ENCODE results near the gene PTPN5.

The PTPN5 gene

DNA sequence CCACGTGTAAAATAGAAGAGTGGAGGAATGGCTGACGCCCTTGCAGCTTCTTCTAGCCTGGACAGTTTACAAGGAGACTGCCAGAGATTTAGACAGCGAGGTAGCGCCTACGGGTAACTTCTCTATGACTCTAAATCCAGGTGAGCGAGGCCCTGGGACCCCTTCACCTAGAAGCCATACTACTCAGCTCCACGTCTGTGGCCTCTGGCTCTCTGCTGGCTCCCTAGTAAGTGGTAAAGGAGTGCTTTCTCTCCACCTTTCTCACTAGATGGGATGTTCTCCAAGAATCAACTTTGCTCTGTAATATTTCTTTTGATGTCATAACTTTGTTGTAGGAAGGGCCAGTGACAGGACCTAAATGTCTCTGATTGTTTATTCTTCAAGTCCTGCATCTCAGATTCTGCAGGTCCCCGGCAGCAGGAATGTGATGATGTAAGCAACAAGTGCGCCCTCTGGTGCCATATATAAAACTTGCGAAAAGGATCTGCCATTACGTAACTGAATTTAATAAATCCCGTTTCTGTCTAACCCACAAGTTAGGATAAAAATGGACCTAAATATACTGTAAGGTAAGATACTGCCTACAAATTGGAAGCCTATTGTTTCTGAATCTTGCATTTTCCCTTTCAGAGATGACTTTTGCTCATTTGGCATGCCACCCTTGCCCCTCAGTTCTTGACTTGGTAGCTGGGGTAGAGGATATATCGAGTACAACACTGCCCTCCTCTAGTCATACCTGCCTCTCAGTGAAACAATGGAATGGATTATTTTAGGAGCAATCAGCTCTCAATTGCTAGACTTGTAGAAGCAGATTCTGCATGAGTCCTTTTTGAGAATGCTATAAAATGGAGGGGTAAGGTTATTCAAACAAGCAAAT, 11.0 kb upstream of the PTPN5 start:
- Histone ChIP-seq H3K9me3 (no peaks in the 10 kb centered on the region), H3K27me3 (no peaks in the 10 kb centered on the region), H3K4me3 (ENCODE audit: low read depth, low read length) (no peak overlapping the region), H3K4me1 (no peaks in the 10 kb centered on the region), H3K36me3 (no peaks in the 10 kb centered on the region)
- TF ChIP-seq, protein P1, sequence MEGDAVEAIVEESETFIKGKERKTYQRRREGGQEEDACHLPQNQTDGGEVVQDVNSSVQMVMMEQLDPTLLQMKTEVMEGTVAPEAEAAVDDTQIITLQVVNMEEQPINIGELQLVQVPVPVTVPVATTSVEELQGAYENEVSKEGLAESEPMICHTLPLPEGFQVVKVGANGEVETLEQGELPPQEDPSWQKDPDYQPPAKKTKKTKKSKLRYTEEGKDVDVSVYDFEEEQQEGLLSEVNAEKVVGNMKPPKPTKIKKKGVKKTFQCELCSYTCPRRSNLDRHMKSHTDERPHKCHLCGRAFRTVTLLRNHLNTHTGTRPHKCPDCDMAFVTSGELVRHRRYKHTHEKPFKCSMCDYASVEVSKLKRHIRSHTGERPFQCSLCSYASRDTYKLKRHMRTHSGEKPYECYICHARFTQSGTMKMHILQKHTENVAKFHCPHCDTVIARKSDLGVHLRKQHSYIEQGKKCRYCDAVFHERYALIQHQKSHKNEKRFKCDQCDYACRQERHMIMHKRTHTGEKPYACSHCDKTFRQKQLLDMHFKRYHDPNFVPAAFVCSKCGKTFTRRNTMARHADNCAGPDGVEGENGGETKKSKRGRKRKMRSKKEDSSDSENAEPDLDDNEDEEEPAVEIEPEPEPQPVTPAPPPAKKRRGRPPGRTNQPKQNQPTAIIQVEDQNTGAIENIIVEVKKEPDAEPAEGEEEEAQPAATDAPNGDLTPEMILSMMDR (IDR thresholded peaks at IDR 0.05; ENCODE audit: low read depth, low read length), result peak; percentile 52
- peak; percentile 34 for DNase-seq

DNA sequence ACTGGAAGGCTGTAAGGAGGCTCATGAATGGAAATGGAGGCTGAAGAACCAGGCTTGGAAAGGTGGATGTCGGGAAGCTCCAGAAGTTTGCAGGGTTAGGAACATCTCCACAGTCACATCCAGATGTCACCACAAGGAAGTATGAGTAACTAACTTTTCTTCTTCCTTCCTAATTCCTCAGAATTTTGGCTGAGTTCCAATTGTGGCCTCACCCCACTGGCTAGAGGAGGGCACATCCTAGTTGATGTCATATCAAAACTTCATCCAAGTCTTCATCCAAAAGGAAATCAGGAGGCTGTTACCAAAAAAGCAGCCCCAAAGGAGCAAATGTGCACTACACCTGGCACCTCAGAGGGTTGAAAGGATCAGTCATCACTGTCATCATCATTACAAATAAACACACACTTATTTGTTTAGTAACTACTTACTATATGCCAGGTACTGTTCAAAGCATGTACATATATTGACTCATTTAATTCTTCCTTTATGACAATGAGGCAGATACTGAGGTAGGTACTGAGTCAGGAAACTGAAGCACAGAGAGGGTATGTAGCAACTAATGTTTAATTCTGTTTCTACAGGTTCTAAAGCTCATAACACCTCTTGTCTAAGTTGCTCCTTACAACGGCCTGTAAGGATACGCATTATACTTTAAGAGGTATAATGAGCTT, 7.3 kb upstream of the PTPN5 start:
- H3K27me3 ChIP-seq, result no peaks in the 10 kb centered on the region
- DNase-seq, result no peak
- no peaks in the 10 kb centered on the region for H3K4me1 ChIP-seq
- TF ChIP-seq, protein P1 (IDR thresholded peaks at IDR 0.05; ENCODE audit: low read depth, low read length), result no peak
- no peaks in the 10 kb centered on the region for H3K9me3 ChIP-seq
- H3K4me3 ChIP-seq (ENCODE audit: low read depth, low read length), result no peak overlapping the region
- no peaks in the 10 kb centered on the region for H3K36me3 ChIP-seq

DNA sequence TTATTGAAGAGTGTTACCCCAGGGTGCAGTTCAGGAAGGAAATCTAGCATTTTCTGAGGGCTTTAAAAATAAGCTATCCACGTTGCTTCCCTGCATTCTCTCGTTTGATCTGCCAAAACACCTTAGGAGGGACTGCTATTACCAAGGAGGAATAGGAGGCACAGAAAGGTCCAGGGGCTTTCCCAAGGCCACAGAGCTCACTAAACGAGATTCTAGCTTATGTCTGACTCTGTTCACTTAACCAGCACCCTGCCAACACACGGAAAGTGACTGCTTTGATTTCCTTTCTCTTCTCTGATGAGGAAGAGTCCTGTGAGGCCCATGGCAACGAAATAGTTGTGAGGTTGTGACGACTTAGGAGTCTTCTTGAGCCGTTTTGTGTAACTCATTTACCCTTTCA, 3.4 kb upstream of the PTPN5 start:
- Histone ChIP-seq H3K4me1 (no peaks in the 10 kb centered on the region), H3K4me3 (ENCODE audit: low read depth, low read length) (no peak overlapping the region), H3K27me3 (peaks cover 22% of the 10 kb centered on the region), H3K36me3 (no peaks in the 10 kb centered on the region), H3K9me3 (no peaks in the 10 kb centered on the region)
- DNase-seq, result no peak
- TF ChIP-seq, protein P1 (IDR thresholded peaks at IDR 0.05; ENCODE audit: low read depth, low read length), result no peak

DNA sequence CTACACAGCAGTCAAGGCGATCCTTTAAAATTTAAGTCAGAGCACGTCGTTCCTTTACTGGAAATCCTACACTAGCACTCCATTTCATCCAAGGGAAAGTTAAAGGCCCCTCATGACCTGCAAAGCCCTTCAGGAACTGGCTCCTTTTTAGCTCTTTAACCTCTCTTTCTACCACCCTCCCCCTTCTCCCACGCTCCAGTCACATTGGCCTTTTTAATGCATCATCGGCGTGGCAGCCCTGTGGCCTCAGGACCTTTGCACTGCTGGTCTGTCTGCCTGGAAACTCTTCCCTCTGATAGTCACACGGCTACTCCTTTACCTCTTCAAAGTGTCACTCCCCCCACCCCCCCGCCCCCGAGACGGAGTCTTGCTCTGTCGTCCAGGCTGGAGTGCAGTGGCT, 1.2 kb upstream of the PTPN5 start:
- TF ChIP-seq, protein P1 (IDR thresholded peaks at IDR 0.05; ENCODE audit: low read depth, low read length), result no peak

DNA sequence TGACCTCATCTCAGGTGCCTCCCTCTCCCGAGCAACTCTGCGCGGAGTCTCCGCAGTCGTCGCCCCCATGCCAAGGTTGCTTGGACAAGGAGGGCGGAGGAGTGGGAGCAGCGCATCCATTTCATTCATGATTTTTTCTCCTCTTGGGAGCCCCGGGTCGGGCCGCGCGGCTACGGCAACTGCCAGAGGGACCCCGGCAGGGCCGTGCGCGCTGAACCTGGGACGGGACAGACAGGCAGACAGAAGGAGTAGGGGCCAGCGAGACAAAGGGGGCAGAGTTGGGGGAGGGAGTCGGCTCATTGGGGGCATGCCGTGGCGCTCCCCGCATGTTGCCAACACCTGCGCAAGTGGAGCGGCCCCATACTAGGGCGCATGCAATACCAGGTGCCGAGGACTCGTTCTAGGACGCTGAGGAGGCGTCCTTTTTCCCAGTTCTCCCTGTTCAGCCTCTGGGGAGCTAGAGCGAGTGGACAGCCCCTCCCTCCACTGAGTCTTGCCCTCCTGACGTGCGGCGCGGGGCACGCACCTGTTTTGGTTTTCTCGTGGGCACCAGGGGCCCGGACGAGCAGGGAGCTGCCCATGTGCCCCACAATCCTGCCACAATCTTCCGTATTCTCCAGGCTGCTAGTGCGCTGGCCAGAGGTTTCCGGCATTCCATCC, 501 bp upstream of the PTPN5 start:
- DNase-seq, result no peak
- Histone ChIP-seq H3K4me1 (no peaks in the 10 kb centered on the region), H3K27me3 (peaks cover 22% of the 10 kb centered on the region), H3K36me3 (no peaks in the 10 kb centered on the region), H3K4me3 (ENCODE audit: low read depth, low read length) (no peak overlapping the region), H3K9me3 (no peaks in the 10 kb centered on the region)
- TF ChIP-seq, protein P1 (IDR thresholded peaks at IDR 0.05; ENCODE audit: low read depth, low read length), result no peak

More for the DNA sequence above, 1.2 kb upstream of the PTPN5 start:
- DNase-seq, result no peak
- H3K4me1 ChIP-seq, result no peaks in the 10 kb centered on the region
- H3K4me3 ChIP-seq (ENCODE audit: low read depth, low read length), result no peak overlapping the region
- H3K27me3 ChIP-seq, result peaks cover 22% of the 10 kb centered on the region
- H3K9me3 ChIP-seq, result no peaks in the 10 kb centered on the region
- no peaks in the 10 kb centered on the region for H3K36me3 ChIP-seq
